ENCODE measurements around the gene SLC2A13.

Gene SLC2A13

GRCh38 chr12:40105515-40106201, at the start of gene SLC2A13:
TSS of gene SLC2A13 (minus strand) at chr12:40106081. CDS start at chr12:40105808, 273 bp downstream.
- peak; percentile 80 for DNase-seq

DNA sequence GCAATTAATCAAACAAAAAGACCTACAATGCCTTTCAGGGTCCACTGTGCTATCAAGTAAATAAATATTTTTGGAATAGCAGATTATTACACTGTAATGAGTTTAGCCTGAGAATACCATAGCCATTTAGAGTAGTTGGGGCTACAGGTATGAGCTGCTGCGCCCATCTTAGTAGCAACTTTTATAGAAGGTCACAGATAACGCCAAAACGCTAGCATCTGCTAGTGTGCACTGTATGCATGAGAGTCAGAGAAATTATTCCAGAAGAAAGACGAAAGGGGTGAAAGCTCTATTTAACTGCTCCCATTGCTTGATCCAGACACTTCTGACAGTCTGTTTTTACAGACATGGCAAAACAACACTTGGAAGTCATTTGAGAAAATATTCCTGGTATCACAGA, 48.5 kb upstream of the SLC2A13 start:
- DNase-seq, result no peak

DNA sequence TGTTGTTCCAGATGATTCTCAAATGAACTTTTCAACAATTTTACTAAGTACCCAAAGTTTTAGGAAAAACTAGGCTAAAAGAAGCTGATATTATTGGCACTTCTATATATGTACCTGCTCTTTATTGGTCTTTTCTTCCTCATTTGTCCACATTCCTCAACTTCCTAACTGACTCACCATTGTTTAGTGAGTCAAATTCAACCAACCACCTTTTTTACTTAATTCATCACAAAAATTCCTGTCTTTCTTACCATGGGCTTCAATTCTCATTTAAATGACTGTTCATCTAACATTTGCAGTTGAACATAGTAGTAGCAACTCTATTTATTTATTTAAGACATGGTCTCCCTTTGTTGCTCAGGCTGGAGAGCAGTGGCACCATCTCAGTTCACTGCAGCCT, 47.6 kb upstream of the SLC2A13 start:
- DNase-seq, result no peak

- DNase-seq, result peak; percentile 60
These were observed 47.0 kb upstream of the SLC2A13 start for GRCh38 chr12:40152783-40153383.

GRCh38 chr12:40149673-40150260, 43.9 kb upstream of the SLC2A13 start:
- no peak for DNase-seq

DNA sequence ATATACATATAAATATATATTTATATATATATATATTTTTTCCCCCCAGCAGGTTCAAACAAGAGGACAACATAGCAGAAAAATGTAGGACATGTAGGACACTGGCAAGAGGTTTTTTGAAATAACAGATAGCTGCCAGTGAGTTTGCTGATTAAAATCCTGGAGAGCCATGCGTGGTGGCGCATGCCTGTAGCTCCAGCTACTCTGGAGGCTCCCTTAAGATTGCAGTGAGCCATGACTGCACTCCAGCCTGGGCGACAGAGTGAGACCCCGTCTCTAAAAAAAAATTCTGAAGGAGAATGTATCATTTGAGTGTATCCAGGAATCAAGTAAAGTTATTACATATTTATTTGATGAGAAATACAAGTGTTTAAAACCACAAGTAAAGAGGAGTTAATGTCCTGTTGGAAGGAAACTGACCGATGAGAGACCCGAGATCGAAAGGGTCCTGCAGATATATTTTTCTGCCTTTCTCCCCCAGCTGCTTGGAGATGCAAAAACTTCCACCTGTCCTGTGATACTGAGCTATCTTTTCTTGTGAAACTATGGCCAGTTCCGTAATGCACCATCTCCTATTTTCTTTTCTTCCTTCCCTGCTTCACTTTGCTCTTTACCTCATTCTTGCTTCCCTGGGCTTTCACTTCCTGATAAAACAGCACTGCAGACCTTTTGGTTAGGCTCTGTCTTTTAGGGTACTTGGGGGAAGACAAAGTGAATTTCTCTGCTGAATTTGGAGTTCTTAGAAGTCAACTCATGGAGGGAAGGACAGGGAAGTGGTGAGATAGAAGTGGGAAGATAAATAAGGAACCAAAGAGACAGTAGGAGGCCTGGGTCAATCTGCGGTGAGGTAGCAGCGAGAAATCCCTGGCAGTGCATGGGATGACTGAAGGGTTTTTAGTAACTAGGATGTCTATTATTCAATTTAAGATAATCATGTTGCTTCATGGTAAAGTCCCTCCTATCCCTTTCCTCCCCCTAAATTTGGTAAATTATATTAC, 41.2 kb upstream of the SLC2A13 start:
- no peak for DNase-seq

DNA sequence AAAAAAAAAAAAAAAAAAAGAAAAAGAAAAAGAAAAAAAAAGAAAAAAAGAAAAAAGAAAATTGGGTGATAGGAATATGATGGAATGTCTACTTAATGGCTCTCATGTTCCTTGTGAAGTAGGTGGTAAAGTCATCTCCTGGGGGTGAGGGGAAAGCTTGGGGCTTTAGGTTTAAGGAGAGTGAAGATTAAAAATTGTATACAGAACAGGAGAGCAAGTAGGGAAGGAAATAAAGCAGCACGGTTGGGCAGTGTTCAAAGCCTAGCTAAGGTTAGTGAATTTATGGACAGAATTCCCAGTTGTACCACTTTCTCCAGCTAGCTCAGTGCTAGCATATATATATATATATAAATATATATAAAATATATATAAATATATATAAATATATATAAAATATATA, 40.0 kb upstream of the SLC2A13 start:
- no peak for DNase-seq

GRCh38 chr12:40144023-40144422, 38.1 kb upstream of the SLC2A13 start:
- DNase-seq, result no peak

- no peak for DNase-seq
These were observed 36.3 kb upstream of the SLC2A13 start for GRCh38 chr12:40142001-40142744.

- DNase-seq, result no peak
These were observed 32.6 kb upstream of the SLC2A13 start for GRCh38 chr12:40138526-40138925.

- DNase-seq, result peak; percentile 67
These were observed 31.4 kb upstream of the SLC2A13 start for GRCh38 chr12:40137252-40137651.

GRCh38 chr12:40127408-40127807, 21.5 kb upstream of the SLC2A13 start:
- DNase-seq, result no peak

- DNase-seq, result no peak
These were observed 17.6 kb upstream of the SLC2A13 start for GRCh38 chr12:40123496-40123895.

GRCh38 chr12:40122842-40123241, 17.0 kb upstream of the SLC2A13 start:
- no peak for DNase-seq

DNA sequence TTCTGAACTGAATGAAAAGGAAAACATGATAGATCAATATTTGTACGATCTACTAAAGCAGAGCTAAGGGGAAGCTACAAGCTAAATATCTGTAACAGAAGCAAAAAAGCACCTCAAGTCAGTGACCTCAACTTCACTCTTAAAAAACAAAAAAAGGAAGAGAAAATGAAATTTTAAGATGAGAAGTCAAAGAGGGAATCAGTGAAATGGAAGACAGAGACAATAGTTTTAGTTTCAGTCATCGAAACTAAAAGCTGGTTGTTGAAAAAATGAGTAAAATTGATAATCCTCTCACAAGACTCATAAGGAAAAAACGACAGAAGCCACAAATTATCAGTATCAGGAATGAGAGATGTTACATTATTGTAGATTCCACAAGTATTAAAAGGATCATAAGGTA, 11.9 kb upstream of the SLC2A13 start:
- DNase-seq, result peak; percentile 66

GRCh38 chr12:40110586-40110985, 4.7 kb upstream of the SLC2A13 start:
- no peak for DNase-seq

DNA sequence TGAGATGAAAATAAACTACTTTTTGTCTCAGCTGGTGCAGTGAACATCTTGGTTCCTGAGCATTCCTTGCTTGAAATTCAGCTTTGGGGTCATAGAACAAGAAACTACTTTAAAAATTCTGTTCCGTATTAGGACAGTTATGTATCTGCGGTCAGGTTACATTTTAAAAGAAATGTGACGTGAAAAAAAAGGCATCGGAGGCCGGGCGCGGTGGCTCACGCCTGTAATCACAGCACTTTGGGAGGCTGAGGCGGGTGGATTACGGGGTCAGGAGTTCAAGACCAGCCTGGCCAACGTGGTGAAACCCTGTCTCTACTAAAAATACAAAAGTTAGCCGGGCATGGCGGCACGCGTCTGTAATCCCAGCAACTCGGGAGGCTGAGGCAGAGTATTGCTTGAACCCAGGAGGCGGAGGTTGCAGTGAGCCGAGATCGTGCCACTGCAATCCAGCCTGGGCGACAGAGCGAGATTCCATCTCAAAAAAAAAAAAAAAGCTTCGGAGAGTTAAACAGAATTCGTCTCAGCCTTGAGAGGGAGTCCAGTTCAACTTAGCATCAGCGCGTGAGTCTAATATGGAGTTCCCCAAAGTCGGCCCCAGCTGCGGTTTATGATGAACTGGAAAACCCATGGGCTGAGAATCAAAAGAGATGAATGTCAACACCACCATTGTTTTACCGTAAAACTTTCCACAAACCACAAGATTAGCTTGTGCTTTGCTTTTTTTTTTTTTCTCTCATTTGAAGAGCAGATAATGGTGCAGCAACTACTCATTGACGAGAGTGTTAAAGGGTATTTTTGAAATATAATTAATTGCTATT, 2.1 kb upstream of the SLC2A13 start:
- peak; percentile 27 for DNase-seq

- DNase-seq, result peak; percentile 86
These were observed 1.4 kb upstream of the SLC2A13 start for GRCh38 chr12:40107098-40107802.

DNA sequence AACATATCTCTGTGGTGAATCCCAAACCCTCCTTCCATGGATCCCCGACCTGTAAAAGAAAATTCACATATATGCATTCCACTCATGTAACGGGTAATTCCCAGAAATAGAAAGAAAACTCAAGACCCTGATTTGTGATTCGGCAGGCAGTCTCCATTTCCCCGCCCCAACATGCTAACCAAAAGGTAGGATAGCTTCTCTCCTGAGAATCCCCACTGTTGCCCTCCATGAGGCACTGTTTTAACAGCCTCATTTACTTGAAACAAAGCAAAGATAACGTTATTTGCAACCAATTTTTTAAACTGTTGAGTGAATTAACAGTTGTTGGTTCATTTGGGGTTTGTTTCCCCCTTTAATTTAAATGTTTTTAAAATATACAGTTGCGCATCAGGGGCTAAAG, 774 bp upstream of the SLC2A13 start:
- no peak for DNase-seq

DNA sequence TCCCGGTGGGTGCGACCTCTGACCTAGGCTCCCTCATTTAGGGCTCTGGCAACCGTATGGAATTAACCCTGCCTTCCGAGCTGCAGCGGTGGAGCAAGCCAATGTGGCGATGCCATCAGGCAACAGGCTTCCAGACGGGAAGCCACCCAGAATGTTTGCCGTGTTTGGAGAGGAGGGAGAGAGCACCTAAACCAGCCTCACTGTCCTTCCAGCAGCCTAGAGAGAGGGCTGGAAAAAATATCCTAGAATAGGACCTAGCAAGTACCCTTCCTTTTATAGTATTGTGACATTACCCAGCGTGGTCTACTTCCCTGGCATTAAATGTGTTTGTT, 287 bp upstream of the SLC2A13 start:
- no peak for DNase-seq

DNA sequence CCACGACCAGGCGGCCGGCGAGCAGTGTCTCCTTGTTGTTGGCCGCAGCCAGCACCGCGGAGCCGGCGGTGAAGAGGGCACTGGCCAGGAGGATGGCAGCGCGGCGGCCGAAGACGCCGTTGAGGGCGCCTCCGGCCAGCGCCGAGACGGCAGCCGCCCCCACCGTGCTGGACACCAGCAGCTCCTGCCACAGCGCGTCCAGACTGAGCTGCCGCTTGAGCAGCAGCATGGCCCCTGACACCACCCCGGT, 691 bp downstream of the SLC2A13 start:
- no peak for DNase-seq

All from activated CD4-positive, alpha-beta T cell treated with anti-CD3 and anti-CD28 coated beads, Interleukin-2, Interleukin-6, amounts not matched to agents 100 ng/mL and 50 ng/mL, durations not matched to agents 16 hours and 8 hours (primary cell).